Panc1 (cell line): Measurements from ENCODE around the gene TGFBRAP1.

Experiments
- CTCF ChIP-seq: fragments of 450-650 bp; IDR thresholded peaks from 2 replicates; pipeline ENCODE4 v1.5.1; 2017; ENCODE audit warnings: mild to moderate bottlenecking
- POLR2AphosphoS5 ChIP-seq: IDR thresholded peaks from 2 replicates; pipeline ENCODE4 v1.6.1; 2012; ENCODE audit warnings: mild to moderate bottlenecking, low read depth, low read length, moderate library complexity
- REST ChIP-seq, 2 experiments: IDR thresholded peaks; 2 replicates each; pipeline ENCODE4 v1.6.1; 2011 to 2012; ENCODE audit warnings: low read depth in 2 of 2, control low read depth in 1 of 2, low read length in 1 of 2, mild to moderate bottlenecking in 1 of 2, moderate library complexity in 1 of 2; ENCODE audit not compliant: insufficient read depth in 1 of 2
- SIN3A ChIP-seq: IDR thresholded peaks from 2 replicates; pipeline ENCODE4 v1.6.1; 2012; ENCODE audit warnings: low read depth, mild to moderate bottlenecking, low read length, moderate library complexity, borderline replicate concordance; ENCODE audit not compliant: insufficient read depth
- TCF7L2 ChIP-seq: IDR thresholded peaks from 2 replicates; pipeline ENCODE4 v1.6.1; 2011; ENCODE audit warnings: mild to moderate bottlenecking, low read depth, low read length, inconsistent platforms

- no peak for TF ChIP-seq CTCF
- TF ChIP-seq POLR2AphosphoS5 = no peak
- TF ChIP-seq TCF7L2 = no peak
- TF ChIP-seq REST (IDR thresholded peaks at IDR 0.05; ENCODE audit: insufficient read depth in 1 of 2, low read depth in 2 of 2, low read length in 1 of 2) = no peak
- no peak for TF ChIP-seq SIN3A
These were observed 85.1 kb downstream of the TGFBRAP1 start for GRCh38 chr2:105244451-105244850.
